SKM-1 treated with dmso at 0.1 percent for 144 hours (cell line): ENCODE measurements around the gene CRY1.
A peak's percentile ranks its signal among the peaks of the same experiment; 100 is the strongest.
"Not testable (repeated sequence)": the region's sequence is repeated elsewhere in the genome, so short reads cannot be mapped to it uniquely, and the experiment has no call there.

Experiments used
- DNase-seq: peaks from one replicate; lab custom pipeline; 2025; ENCODE audit not compliant: unreplicated experiment; lab: John Stamatoyannopoulos, UW

Gene CRY1

GRCh38 chr12:107011519-107011918, 81.8 kb downstream of the CRY1 start:
- DNase-seq: no peak

- DNase-seq: no peak
Measured at GRCh38 chr12:107007411-107007810, 85.9 kb downstream of the CRY1 start.

GRCh38 chr12:107002665-107003064, 90.7 kb downstream of the CRY1 start:
- DNase-seq: not testable (repeated sequence)

GRCh38 chr12:106999446-106999845, 93.9 kb downstream of the CRY1 start:
- no peak for DNase-seq

- no peak for DNase-seq
Measured at GRCh38 chr12:106997916-106998315, 95.4 kb downstream of the CRY1 start.

- not testable (repeated sequence) for DNase-seq
Measured at GRCh38 chr12:106996102-106996501, 97.2 kb downstream of the CRY1 start.

- DNase-seq: no peak
Measured at GRCh38 chr12:106994579-106995220, 98.6 kb downstream of the CRY1 start.

- no peak for DNase-seq
Measured at GRCh38 chr12:106987846-106988245, 105.5 kb downstream of the CRY1 start.

GRCh38 chr12:106986625-106987389, 106.5 kb downstream of the CRY1 start, which contains the start of gene MTERF2:
Gene MTERF2, minus strand, starts transcription at chr12:106987146. Its CDS starts 8,432 bp downstream, at chr12:106978714.
- DNase-seq: peak; percentile 46

- no peak for DNase-seq
Measured at GRCh38 chr12:106986135-106986534, 107.2 kb downstream of the CRY1 start.

- DNase-seq: no peak
Measured at GRCh38 chr12:106985479-106985878, 107.9 kb downstream of the CRY1 start.

GRCh38 chr12:106984588-106985137, 108.7 kb downstream of the CRY1 start:
- no peak for DNase-seq

- no peak for DNase-seq
Measured at GRCh38 chr12:106982229-106982628, 111.1 kb downstream of the CRY1 start.

GRCh38 chr12:106981788-106982187, 111.6 kb downstream of the CRY1 start:
- DNase-seq: no peak

- no peak for DNase-seq
Measured at GRCh38 chr12:106980944-106981343, 112.4 kb downstream of the CRY1 start.

GRCh38 chr12:106978035-106978800, 115.1 kb downstream of the CRY1 start:
- no peak for DNase-seq

- DNase-seq: no peak
Measured at GRCh38 chr12:106976668-106977067, 116.7 kb downstream of the CRY1 start.

GRCh38 chr12:106975993-106976658, 117.2 kb downstream of the CRY1 start:
- DNase-seq: no peak

GRCh38 chr12:106975098-106975497, 118.3 kb downstream of the CRY1 start:
- DNase-seq: no peak

GRCh38 chr12:106974511-106974910, 118.8 kb downstream of the CRY1 start:
- no peak for DNase-seq

GRCh38 chr12:106973545-106973944, 119.8 kb downstream of the CRY1 start:
- no peak for DNase-seq
